Neural progenitor cell (in vitro differentiated cells): ENCODE results near the gene MRPL24. TPM values are rescaled to one million over a fixed set of nuclear protein-coding genes. Genes with fewer than 3 reads are reported as not detected.
A peak's percentile ranks its signal among the peaks of the same experiment; 100 is the strongest.

Source experiments
- DNase-seq: peaks from one replicate; pipeline ENCODE4 v3.0.0-alpha.2; 2016; ENCODE audit warnings: low spot score
- H2AFZ ChIP-seq: fragments of 200-600 bp; sonication (generic); replicated peaks from 2 replicates; pipeline ENCODE4 v1.6.1; 2016; ENCODE audit warnings: antibody characterized with exemption
- H3F3A ChIP-seq: fragments of 200-600 bp; sonication (generic); 2 replicates; pipeline ENCODE4 v1.6.1; 2016; ENCODE audit warnings: antibody characterized with exemption, low read depth
- H3K27ac ChIP-seq: fragments of 200-600 bp; sonication (generic); 2 replicates; pipeline ENCODE4 v1.5.1; 2016; ENCODE audit warnings: mild to moderate bottlenecking
- H3K27me3 ChIP-seq: fragments of 200-600 bp; sonication (generic); 2 replicates; pipeline ENCODE4 v1.6.1; 2016; ENCODE audit warnings: mild to moderate bottlenecking, moderate library complexity
- H3K36me3 ChIP-seq: fragments of 200-600 bp; sonication (generic); 2 replicates; pipeline ENCODE4 v1.5.1; 2016
- H3K4me1 ChIP-seq: fragments of 200-600 bp; sonication (generic); 2 replicates; pipeline ENCODE4 v1.6.1; 2016; ENCODE audit warnings: mixed run types
- H3K4me2 ChIP-seq: fragments of 200-600 bp; sonication (generic); 2 replicates; pipeline ENCODE4 v1.6.1; 2016
- H3K4me3 ChIP-seq: fragments of 200-600 bp; sonication (generic); 2 replicates; pipeline ENCODE4 v1.5.1; 2016
- H3K79me2 ChIP-seq: fragments of 200-600 bp; sonication (generic); 2 replicates; pipeline ENCODE4 v1.6.1; 2016; ENCODE audit warnings: low read depth
- H3K9ac ChIP-seq: fragments of 200-600 bp; sonication (generic); 2 replicates; pipeline ENCODE4 v1.6.1; 2016
- H3K9me3 ChIP-seq: fragments of 200-600 bp; sonication (generic); 2 replicates; pipeline ENCODE4 v1.5.1; 2016; ENCODE audit warnings: low read depth
- H4K20me1 ChIP-seq: fragments of 200-600 bp; sonication (generic); 2 replicates; pipeline ENCODE4 v1.6.1; 2016; ENCODE audit warnings: low read depth
- H3K27ac Mint-ChIP-seq: 3 replicates; pipeline ENCODE4 v1.8.0; 2021; ENCODE audit warnings: mixed read lengths
- H3K27me3 Mint-ChIP-seq: 2 replicates; pipeline ENCODE4 v1.8.0; 2022; ENCODE audit warnings: low read depth, mild to moderate bottlenecking, inconsistent platforms, moderate library complexity, mixed read lengths; ENCODE audit not compliant: insufficient read depth
- H3K36me3 Mint-ChIP-seq: 3 replicates; pipeline ENCODE4 v1.8.0; 2021; ENCODE audit warnings: mixed read lengths
- H3K4me1 Mint-ChIP-seq: 3 replicates; pipeline ENCODE4 v1.8.0; 2021; ENCODE audit warnings: mixed read lengths
- H3K4me3 Mint-ChIP-seq: 3 replicates; pipeline ENCODE4 v1.8.0; 2021; ENCODE audit warnings: mild to moderate bottlenecking, moderate library complexity, mixed read lengths
- H3K9me3 Mint-ChIP-seq: 3 replicates; pipeline ENCODE4 v1.8.0; 2020; ENCODE audit warnings: mixed read lengths
- EZH2 ChIP-seq: fragments of 200-600 bp; sonication (generic); IDR thresholded peaks from 2 replicates; pipeline ENCODE4 v1.6.1; 2017; ENCODE audit warnings: antibody characterized with exemption, mild to moderate bottlenecking, moderate library complexity
- EZH2phosphoT487 ChIP-seq: fragments of 200-600 bp; sonication (generic); IDR thresholded peaks from 2 replicates; pipeline ENCODE4 v1.6.1; 2017; ENCODE audit warnings: antibody characterized with exemption
- total RNA-seq: library from RNA; depleted of rRNA; stranded (reverse); fragments of >200 nt; gene quantifications from 2 replicates; pipeline ENCODE4 v1.2.3, GENCODE V29; 2015; ENCODE audit warnings: low replicate concordance
- TF ChIP-seq, protein P1 (sequence below): fragments of 200-600 bp; sonication (generic); IDR thresholded peaks from 2 replicates; pipeline ENCODE4 v1.5.1; 2017; ENCODE audit warnings: antibody characterized with exemption, mild to moderate bottlenecking

The MRPL24 gene
- total RNA-seq, 1 donor from 2014 or later, result 21.4 TPM

DNA sequence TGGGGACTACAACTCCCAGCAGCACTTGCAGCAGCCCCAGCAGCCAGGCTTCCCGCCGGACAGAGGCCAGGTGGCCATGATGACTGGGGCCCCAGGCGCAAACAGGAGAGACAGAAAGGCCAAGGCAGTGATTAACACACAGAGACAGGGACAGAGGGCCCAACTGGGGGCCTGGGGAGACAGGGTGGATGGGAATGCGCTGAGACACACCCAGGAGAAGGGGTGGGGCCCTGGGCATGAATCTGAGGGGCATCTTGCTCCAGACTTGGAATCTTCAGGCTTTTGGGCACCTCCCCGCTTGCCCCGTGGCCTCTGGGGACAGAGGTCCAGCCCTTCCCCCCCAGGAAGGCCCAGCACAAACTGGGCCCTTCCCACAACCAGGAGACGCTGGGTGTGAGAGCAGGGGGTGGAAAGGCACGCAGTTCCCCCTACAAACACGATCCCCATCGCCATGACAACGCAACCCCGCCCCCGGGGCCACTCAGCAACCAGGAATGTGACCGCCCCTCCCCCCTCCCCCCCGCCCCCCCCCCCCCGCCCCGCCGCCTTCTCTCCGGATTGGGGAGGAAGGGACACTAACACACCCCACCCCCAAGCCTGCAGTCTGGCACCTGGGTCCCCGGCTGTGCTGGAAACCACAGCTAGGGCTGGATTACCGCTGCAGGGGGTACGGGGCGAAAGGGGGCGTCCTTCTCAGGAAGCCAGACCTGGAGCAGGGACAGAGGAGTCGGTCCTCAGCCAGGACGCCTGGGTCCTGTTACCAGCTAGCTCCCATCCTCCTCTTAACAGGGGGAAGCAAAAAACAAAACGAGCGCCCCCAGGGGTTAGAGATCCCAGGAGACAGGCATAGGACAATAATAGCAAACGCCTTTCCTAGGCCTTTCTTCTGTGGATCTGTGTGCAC lies 6.1 kb upstream of the MRPL24 start:
- Histone ChIP-seq H3K9ac (peak overlapping the region; percentile 65), H4K20me1 (peaks cover 25% of the 10 kb centered on the region), H3F3A (peaks cover 70% of the 10 kb centered on the region), H3K27ac (peak overlapping the region; percentile 99), H3K4me3 (peak overlapping the region; percentile 100), H3K79me2 (peaks cover 79% of the 10 kb centered on the region), H3K4me2 (peak overlapping the region; percentile 100), H3K27me3 (no peaks in the 10 kb centered on the region), H2AFZ (no peak overlapping the region), H3K4me1 (peaks cover 43% of the 10 kb centered on the region), H3K9me3 (no peaks in the 10 kb centered on the region), H3K36me3 (no peaks in the 10 kb centered on the region)
- H3K4me1 Mint-ChIP-seq, result peaks cover 55% of the 10 kb centered on the region
- peaks cover 13% of the 10 kb centered on the region for H3K36me3 Mint-ChIP-seq
- H3K9me3 Mint-ChIP-seq, result no peaks in the 10 kb centered on the region
- TF ChIP-seq, protein P1, sequence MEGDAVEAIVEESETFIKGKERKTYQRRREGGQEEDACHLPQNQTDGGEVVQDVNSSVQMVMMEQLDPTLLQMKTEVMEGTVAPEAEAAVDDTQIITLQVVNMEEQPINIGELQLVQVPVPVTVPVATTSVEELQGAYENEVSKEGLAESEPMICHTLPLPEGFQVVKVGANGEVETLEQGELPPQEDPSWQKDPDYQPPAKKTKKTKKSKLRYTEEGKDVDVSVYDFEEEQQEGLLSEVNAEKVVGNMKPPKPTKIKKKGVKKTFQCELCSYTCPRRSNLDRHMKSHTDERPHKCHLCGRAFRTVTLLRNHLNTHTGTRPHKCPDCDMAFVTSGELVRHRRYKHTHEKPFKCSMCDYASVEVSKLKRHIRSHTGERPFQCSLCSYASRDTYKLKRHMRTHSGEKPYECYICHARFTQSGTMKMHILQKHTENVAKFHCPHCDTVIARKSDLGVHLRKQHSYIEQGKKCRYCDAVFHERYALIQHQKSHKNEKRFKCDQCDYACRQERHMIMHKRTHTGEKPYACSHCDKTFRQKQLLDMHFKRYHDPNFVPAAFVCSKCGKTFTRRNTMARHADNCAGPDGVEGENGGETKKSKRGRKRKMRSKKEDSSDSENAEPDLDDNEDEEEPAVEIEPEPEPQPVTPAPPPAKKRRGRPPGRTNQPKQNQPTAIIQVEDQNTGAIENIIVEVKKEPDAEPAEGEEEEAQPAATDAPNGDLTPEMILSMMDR, result peak; percentile 55
- TF ChIP-seq EZH2, result no peak
- TF ChIP-seq EZH2phosphoT487, result no peak
- H3K27ac Mint-ChIP-seq, result peak overlapping the region; percentile 100
- H3K27me3 Mint-ChIP-seq, result peaks cover 4% of the 10 kb centered on the region
- H3K4me3 Mint-ChIP-seq, result peak overlapping the region; percentile 100
- DNase-seq, result peak; percentile 94

DNA sequence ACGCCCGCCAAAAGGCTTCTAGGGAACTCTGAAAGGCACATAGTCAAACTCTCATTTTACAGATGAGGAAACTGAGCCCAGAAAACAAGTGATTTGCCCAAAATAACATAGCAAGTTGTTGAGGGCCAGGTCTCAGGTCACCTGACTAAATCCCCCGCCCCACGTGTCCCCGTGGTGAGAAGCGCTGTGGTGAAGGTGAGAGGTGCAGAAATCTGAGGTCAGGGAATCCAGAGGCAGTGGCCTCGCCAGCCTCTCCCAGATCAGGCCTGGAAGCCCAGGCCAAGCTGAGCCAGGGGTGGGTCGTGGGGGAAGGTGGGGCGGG lies 5.5 kb upstream of the MRPL24 start:
- DNase-seq, result no peak
- Histone ChIP-seq H3F3A (peaks cover 74% of the 10 kb centered on the region), H3K79me2 (peaks cover 76% of the 10 kb centered on the region), H3K4me1 (peaks cover 46% of the 10 kb centered on the region), H2AFZ (no peak overlapping the region), H3K9ac (no peak overlapping the region), H3K27ac (peak overlapping the region; percentile 99), H3K27me3 (no peaks in the 10 kb centered on the region), H3K4me2 (peak overlapping the region; percentile 100), H3K4me3 (peak overlapping the region; percentile 100), H3K9me3 (no peaks in the 10 kb centered on the region), H4K20me1 (peaks cover 24% of the 10 kb centered on the region), H3K36me3 (no peaks in the 10 kb centered on the region)
- H3K4me3 Mint-ChIP-seq, result peak overlapping the region; percentile 100
- H3K27ac Mint-ChIP-seq, result peak overlapping the region; percentile 100
- no peaks in the 10 kb centered on the region for H3K9me3 Mint-ChIP-seq
- peaks cover 4% of the 10 kb centered on the region for H3K27me3 Mint-ChIP-seq
- H3K4me1 Mint-ChIP-seq, result peaks cover 60% of the 10 kb centered on the region
- peaks cover 16% of the 10 kb centered on the region for H3K36me3 Mint-ChIP-seq
- no peak for TF ChIP-seq EZH2
- TF ChIP-seq, protein P1, result no peak
- no peak for TF ChIP-seq EZH2phosphoT487

DNA sequence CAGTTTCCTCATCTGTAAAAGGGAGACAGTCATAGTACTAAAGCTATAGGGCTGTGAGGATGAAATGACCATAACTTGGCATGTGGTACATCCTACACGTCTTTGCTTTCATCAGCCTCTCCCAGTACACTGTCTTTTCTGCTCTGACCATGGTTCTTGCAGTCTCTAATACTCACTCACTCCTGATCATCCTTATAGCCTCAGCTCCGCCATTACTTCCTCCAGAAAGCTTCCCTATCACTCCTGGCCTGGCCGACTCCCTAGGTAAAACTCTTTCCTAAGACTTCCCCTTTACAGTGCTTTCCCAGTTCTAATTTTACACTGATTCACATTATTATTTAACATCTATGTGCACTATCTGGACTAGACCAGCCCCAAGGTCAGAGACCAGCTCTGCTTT lies 5.0 kb upstream of the MRPL24 start:
- peaks cover 76% of the 10 kb centered on the region for H3F3A ChIP-seq
- Mint-ChIP-seq H3K27me3 (peaks cover 4% of the 10 kb centered on the region), H3K36me3 (peaks cover 18% of the 10 kb centered on the region), H3K4me1 (peaks cover 63% of the 10 kb centered on the region), H3K9me3 (no peaks in the 10 kb centered on the region), H3K27ac (peak overlapping the region; percentile 100), H3K4me3 (peak overlapping the region; percentile 100)
- no peaks in the 10 kb centered on the region for H3K9me3 ChIP-seq
- TF ChIP-seq, protein P1, result no peak
- peaks cover 46% of the 10 kb centered on the region for H3K4me1 ChIP-seq
- H4K20me1 ChIP-seq, result peaks cover 24% of the 10 kb centered on the region
- H3K9ac ChIP-seq, result no peak overlapping the region
- no peak for DNase-seq
- H3K79me2 ChIP-seq, result peaks cover 72% of the 10 kb centered on the region
- H2AFZ ChIP-seq, result no peak overlapping the region
- H3K36me3 ChIP-seq, result no peaks in the 10 kb centered on the region
- H3K4me2 ChIP-seq, result peak overlapping the region; percentile 100
- peak overlapping the region; percentile 99 for H3K27ac ChIP-seq
- no peaks in the 10 kb centered on the region for H3K27me3 ChIP-seq
- H3K4me3 ChIP-seq, result peak overlapping the region; percentile 100
